HepG2 (cell line): ENCODE data around the gene LTC4S. TPM values are rescaled to one million over a fixed set of nuclear protein-coding genes. Genes with fewer than 3 reads are reported as not detected.

ENCODE experiments used
- ATAC-seq: fragments of 200-7000 bp; cut with Tn5 transposase; 3 replicates; pipeline ENCODE4 v1.9.1; 2020; ENCODE audit warnings: mild to moderate bottlenecking, moderate library complexity
- BruUV-seq: library from RNA; stranded (reverse); fragments of 400-500 nt; replicated peaks from 2 replicates; lab custom pipeline; 2021; lab: Mats Ljungman, UMichigan
- CTCF ChIA-PET: fragments of 300-600 bp; formaldehyde crosslinking; extraction: SDS; loops from one replicate; lab custom pipeline; 2021; ENCODE audit warnings: low total read pairs, inconsistent platforms, low intra/inter-chr PET ratio; lab: Yijun Ruan, JAX
- POLR2A ChIA-PET: fragments of 350-600 bp; sonication (Branson Sonifier 250); formaldehyde crosslinking; loops from one replicate; lab custom pipeline; 2020; ENCODE audit warnings: antibody characterized with exemption, inconsistent platforms; lab: Yijun Ruan, JAX
- DNase-seq: peaks from one replicate; pipeline ENCODE4 v3.0.0-alpha.2; 2015; ENCODE audit warnings: low spot score
- FAIRE-seq: peaks from 3 replicates; lab custom pipeline; 2011; peaks lifted over from hg19 to GRCh38; lab: Jason Lieb, UNC
- H2AFZ ChIP-seq: one replicate; pipeline ENCODE4 v1.6.1; 2011; ENCODE audit warnings: low read length, inconsistent platforms
- H3K27ac ChIP-seq: fragments of 300-600 bp; 3 replicates; pipeline ENCODE4 v1.8.0; 2011; ENCODE audit warnings: mixed run types, mild to moderate bottlenecking, mixed read lengths, low read length, inconsistent platforms; ENCODE audit not compliant: insufficient read depth; ENCODE audit errors: extremely low read length
- H3K27me3 ChIP-seq, 2 experiments: fragments of 200-600 bp in 1 of 2; 2 replicates in 1 of 2; 3 replicates in 1 of 2; pipeline versions ENCODE4 v1.6.0 to v1.8.0; 2011; ENCODE audit warnings: low read length in 2 of 2, mild to moderate bottlenecking in 2 of 2, moderate library complexity in 2 of 2, inconsistent platforms in 1 of 2; ENCODE audit not compliant: insufficient read depth in 2 of 2, control insufficient read depth in 1 of 2
- H3K36me3 ChIP-seq, 2 experiments: fragments of 200-600 bp in 1 of 2; replicated peaks in 1 of 2; 2 replicates in 1 of 2; 3 replicates in 1 of 2; pipeline versions ENCODE4 v1.5.1 to v1.8.0; 2011; ENCODE audit warnings: low read length in 2 of 2, inconsistent platforms in 1 of 2; ENCODE audit not compliant: insufficient read depth in 2 of 2, control insufficient read depth in 1 of 2
- H3K4me1 ChIP-seq: 2 replicates; pipeline ENCODE4 v1.5.1; 2012; ENCODE audit warnings: low read length, inconsistent platforms; ENCODE audit not compliant: insufficient read depth
- H3K4me2 ChIP-seq: 2 replicates; pipeline ENCODE4 v1.6.0; 2011; ENCODE audit warnings: low read depth, low read length, inconsistent platforms
- H3K4me3 ChIP-seq, 3 experiments: fragments of 200-600 bp in 1 of 3; sonication (generic), shearing (Covaris generic) in 1 of 3; replicated peaks in 1 of 3; 2 replicates each; pipeline ENCODE4 v1.5.1; 2011 to 2016; ENCODE audit warnings: low read length in 3 of 3, inconsistent platforms in 2 of 3, low read depth in 2 of 3, mild to moderate bottlenecking in 2 of 3, control low read depth in 1 of 3, mixed read lengths in 1 of 3; ENCODE audit not compliant: insufficient read depth in 1 of 3
- H3K79me2 ChIP-seq: one replicate; pipeline ENCODE4 v1.6.1; 2011; ENCODE audit warnings: low read length, inconsistent platforms; ENCODE audit not compliant: insufficient read depth
- H3K9ac ChIP-seq: 2 replicates; pipeline ENCODE4 v1.6.0; 2011; ENCODE audit warnings: mild to moderate bottlenecking, low read depth, low read length, inconsistent platforms; ENCODE audit not compliant: insufficient read depth
- H3K9me3 ChIP-seq: 2 replicates; pipeline ENCODE4 v1.5.1; 2012; ENCODE audit warnings: mild to moderate bottlenecking, low read length
- H4K20me1 ChIP-seq: 2 replicates; pipeline ENCODE4 v1.6.0; 2011; ENCODE audit warnings: inconsistent platforms, mild to moderate bottlenecking, low read length, moderate library complexity; ENCODE audit not compliant: insufficient read depth
- AGO1 ChIP-seq: fragments of 200-400 bp; formaldehyde crosslinking; IDR thresholded peaks from 2 replicates; pipeline ENCODE4 v1.6.1; 2017; ENCODE audit warnings: mild to moderate bottlenecking, low read depth, low read length, moderate library complexity; ENCODE audit not compliant: poor library complexity, severe bottlenecking
- HIC2 ChIP-seq: sonication (generic); formaldehyde crosslinking; IDR thresholded peaks from 2 replicates; pipeline ENCODE4 v1.9.0; 2022; ENCODE audit warnings: low read depth, missing genetic modification reagents
- POLR2AphosphoS2 ChIP-seq: IDR thresholded peaks from 2 replicates; pipeline ENCODE4 v1.6.1; 2011; ENCODE audit warnings: low read depth, low read length, improper control_type of control experiment
- POLR2G ChIP-seq: fragments of 200-400 bp; formaldehyde crosslinking; IDR thresholded peaks from 2 replicates; pipeline ENCODE4 v1.6.1; 2018; ENCODE audit warnings: mild to moderate bottlenecking, low read depth, low read length, moderate library complexity
- RBM22 ChIP-seq: fragments of 200-400 bp; formaldehyde crosslinking; optimal IDR thresholded peaks from 2 replicates; pipeline ENCODE3; 2017; ENCODE audit warnings: mild to moderate bottlenecking, low read length, moderate library complexity
- ZFP36 ChIP-seq: fragments of 150-350 bp; IDR thresholded peaks from 2 replicates; pipeline ENCODE4 v1.6.1; 2018; ENCODE audit warnings: borderline replicate concordance, low read length, low read depth; ENCODE audit not compliant: partially characterized antibody
- ZNF605 ChIP-seq: sonication (generic); formaldehyde crosslinking; IDR thresholded peaks from 2 replicates; pipeline ENCODE4 v1.8.0; 2022; ENCODE audit warnings: mild to moderate bottlenecking, missing genetic modification reagents
- ZNF800 ChIP-seq: sonication (generic); formaldehyde crosslinking; IDR thresholded peaks from 2 replicates; pipeline ENCODE4 v1.4.0; 2020; ENCODE audit warnings: missing genetic modification reagents
- WGBS: methylation state at CpG from one replicate; pipeline ENCODE4 v1.1.6; 2017; ENCODE audit warnings: low lambda C conversion rate; 5-methylcytosine and 5-hydroxymethylcytosine counted together
- in situ Hi-C: cut with HindIII; loops from 2 replicates; pipeline ENCODE4 v1.10.0; 2017; ENCODE audit warnings: low pct_unique_long_range_greater_than_20kb; ENCODE audit not compliant: extremely low pct_ligation_motif_present
- intact Hi-C: fragments of 100-400 bp; cut with micrococcal nuclease; formaldehyde crosslinking; loops from one replicate; pipeline ENCODE4 v1.10.0; 2022; ENCODE audit not compliant: unreplicated experiment
- polyA plus RNA-seq, 8 experiments: library from polyadenylated mRNA; depleted of rRNA in 3 of 8; stranded (reverse) in 7 of 8; unstranded in 1 of 8; fragments of >200 nt; fragmentation: Illumina TruSeq in 4 of 8; extraction: Trizol in 4 of 8; gene quantifications; 2 replicates each; pipeline versions ENCODE4 v1.2.1 to v1.2.3, GENCODE V29; 2011 to 2016; ENCODE audit warnings: low read depth in 4 of 8, missing spikeins in 1 of 8, mixed read lengths in 1 of 8; ENCODE audit not compliant: insufficient read depth in 1 of 8
- total RNA-seq, 5 experiments: library from RNA; depleted of rRNA; stranded (reverse); fragments of >200 nt; fragmentation: Illumina TruSeq; extraction: Trizol; gene quantifications; 2 replicates each; pipeline ENCODE4 v1.2.3, GENCODE V29; 2016; ENCODE audit warnings: low read depth in 1 of 5
- TF ChIP-seq, protein P1 (sequence below): sonication (generic); formaldehyde crosslinking; IDR thresholded peaks from 2 replicates; pipeline ENCODE4 v1.4.0; 2020; ENCODE audit warnings: missing genetic modification reagents
- TF ChIP-seq, protein P2 (sequence below): sonication (generic); formaldehyde crosslinking; IDR thresholded peaks from 2 replicates; pipeline ENCODE4 v1.8.1; 2022; ENCODE audit warnings: low read depth, mild to moderate bottlenecking, missing genetic modification reagents

The LTC4S gene
- total and polyA plus RNA-seq, 2 of the 13 experiments (the other 11 are each of a cell fraction or from before 2014, with no cell fraction given): 0.35 TPM; not detected in 1

GRCh38 chr5:179839328-179840256 is 45.8 kb downstream of the LTC4S start:
- H3K4me1 ChIP-seq: peaks cover 7% of the 10 kb centered on the region; the same call in 1 of the 2 replicates
- in situ Hi-C loops (no loop called here), intact Hi-C loops (no loop called here)
- H4K20me1 ChIP-seq: peaks cover 9% of the 10 kb centered on the region; the same call in 1 of the 2 replicates
- no peaks in the 10 kb centered on the region for H3K79me2 ChIP-seq
- H3K4me3 ChIP-seq: no peak overlapping the region
- POLR2A ChIA-PET: interaction anchor here (0.7 to 4.3 kb wide), 3 partner anchors 12 to 20 kb away, joined by 3 to 19 read pairs (median 4); partner anchors contain the start of gene SQSTM1
- 86% methylated on average over 10 of the region's 16 CpGs for WGBS
- H3K9me3 ChIP-seq: no peaks in the 10 kb centered on the region
- no peaks in the 10 kb centered on the region for H3K27me3 ChIP-seq
- no peak overlapping the region for H3K4me2 ChIP-seq
- H2AFZ ChIP-seq: no peak overlapping the region
- H3K36me3 ChIP-seq: peaks cover 14 to 35% of the 10 kb centered on the region in 2 experiments; a peak in 3 of 5 replicates
- FAIRE-seq (no peak), DNase-seq (no peak), ATAC-seq (peak; percentile 36)
- no TSS peak for BruUV-seq
- H3K27ac ChIP-seq: peak overlapping the region; percentile 15
- no peak overlapping the region for H3K9ac ChIP-seq
- CTCF ChIA-PET: no interaction called here
- no peak for TF ChIP-seq ZNF605 (CRISPR knock-in tag)
- TF ChIP-seq HIC2 (CRISPR knock-in tag): peak; percentile 62; the same call in 1 of the 2 replicates
- peak; percentile 94 for TF ChIP-seq AGO1
- 0 out of 2 replicates have a peak, but pooled peaks have one; percentile 26 for TF ChIP-seq ZNF800 (CRISPR knock-in tag)
- TF ChIP-seq, protein P1, sequence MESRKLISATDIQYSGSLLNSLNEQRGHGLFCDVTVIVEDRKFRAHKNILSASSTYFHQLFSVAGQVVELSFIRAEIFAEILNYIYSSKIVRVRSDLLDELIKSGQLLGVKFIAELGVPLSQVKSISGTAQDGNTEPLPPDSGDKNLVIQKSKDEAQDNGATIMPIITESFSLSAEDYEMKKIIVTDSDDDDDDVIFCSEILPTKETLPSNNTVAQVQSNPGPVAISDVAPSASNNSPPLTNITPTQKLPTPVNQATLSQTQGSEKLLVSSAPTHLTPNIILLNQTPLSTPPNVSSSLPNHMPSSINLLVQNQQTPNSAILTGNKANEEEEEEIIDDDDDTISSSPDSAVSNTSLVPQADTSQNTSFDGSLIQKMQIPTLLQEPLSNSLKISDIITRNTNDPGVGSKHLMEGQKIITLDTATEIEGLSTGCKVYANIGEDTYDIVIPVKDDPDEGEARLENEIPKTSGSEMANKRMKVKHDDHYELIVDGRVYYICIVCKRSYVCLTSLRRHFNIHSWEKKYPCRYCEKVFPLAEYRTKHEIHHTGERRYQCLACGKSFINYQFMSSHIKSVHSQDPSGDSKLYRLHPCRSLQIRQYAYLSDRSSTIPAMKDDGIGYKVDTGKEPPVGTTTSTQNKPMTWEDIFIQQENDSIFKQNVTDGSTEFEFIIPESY (CRISPR knock-in tag): peak; percentile 94
- peak; percentile 90 for TF ChIP-seq RBM22
- TF ChIP-seq POLR2AphosphoS2: peak; percentile 66; the same call in 1 of the 2 replicates
- no peak for TF ChIP-seq ZFP36
- TF ChIP-seq, protein P2, sequence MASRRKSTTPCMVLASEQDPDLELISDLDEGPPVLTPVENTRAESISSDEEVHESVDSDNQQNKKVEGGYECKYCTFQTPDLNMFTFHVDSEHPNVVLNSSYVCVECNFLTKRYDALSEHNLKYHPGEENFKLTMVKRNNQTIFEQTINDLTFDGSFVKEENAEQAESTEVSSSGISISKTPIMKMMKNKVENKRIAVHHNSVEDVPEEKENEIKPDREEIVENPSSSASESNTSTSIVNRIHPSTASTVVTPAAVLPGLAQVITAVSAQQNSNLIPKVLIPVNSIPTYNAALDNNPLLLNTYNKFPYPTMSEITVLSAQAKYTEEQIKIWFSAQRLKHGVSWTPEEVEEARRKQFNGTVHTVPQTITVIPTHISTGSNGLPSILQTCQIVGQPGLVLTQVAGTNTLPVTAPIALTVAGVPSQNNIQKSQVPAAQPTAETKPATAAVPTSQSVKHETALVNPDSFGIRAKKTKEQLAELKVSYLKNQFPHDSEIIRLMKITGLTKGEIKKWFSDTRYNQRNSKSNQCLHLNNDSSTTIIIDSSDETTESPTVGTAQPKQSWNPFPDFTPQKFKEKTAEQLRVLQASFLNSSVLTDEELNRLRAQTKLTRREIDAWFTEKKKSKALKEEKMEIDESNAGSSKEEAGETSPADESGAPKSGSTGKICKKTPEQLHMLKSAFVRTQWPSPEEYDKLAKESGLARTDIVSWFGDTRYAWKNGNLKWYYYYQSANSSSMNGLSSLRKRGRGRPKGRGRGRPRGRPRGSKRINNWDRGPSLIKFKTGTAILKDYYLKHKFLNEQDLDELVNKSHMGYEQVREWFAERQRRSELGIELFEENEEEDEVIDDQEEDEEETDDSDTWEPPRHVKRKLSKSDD: 0 out of 2 replicates have a peak, but pooled peaks have one; percentile 44
- peak; percentile 75 for TF ChIP-seq POLR2G
